OCI-LY1 (cell line): ENCODE data around the gene PFN4.

Experiments used
- H2AFZ ChIP-seq: fragments of 200-600 bp; sonication (generic), shearing (Covaris generic); 2 replicates; pipeline ENCODE4 v1.6.0; 2014; ENCODE audit warnings: antibody characterized with exemption, mild to moderate bottlenecking, low read length
- H3F3A ChIP-seq: fragments of 200-600 bp; sonication (generic), shearing (Covaris generic); 2 replicates; pipeline ENCODE4 v1.6.0; 2014; ENCODE audit warnings: mild to moderate bottlenecking, antibody characterized with exemption, low read length, moderate library complexity; ENCODE audit not compliant: insufficient read depth
- H3K27ac ChIP-seq: fragments of 200-600 bp; sonication (generic); 2 replicates; pipeline ENCODE4 v1.5.1; 2014; ENCODE audit warnings: low read length, mixed run types, mild to moderate bottlenecking, low read depth; ENCODE audit not compliant: poor library complexity, severe bottlenecking
- H3K27me3 ChIP-seq: fragments of 200-600 bp; sonication (generic); 2 replicates; pipeline ENCODE4 v1.6.0; 2014; ENCODE audit warnings: antibody characterized with exemption, mild to moderate bottlenecking, low read length, moderate library complexity; ENCODE audit not compliant: insufficient read depth
- H3K36me3 ChIP-seq: fragments of 200-600 bp; sonication (generic); 2 replicates; pipeline ENCODE4 v1.6.1; 2014; ENCODE audit warnings: mild to moderate bottlenecking, antibody characterized with exemption, low read length, moderate library complexity, mixed read lengths; ENCODE audit not compliant: insufficient read depth
- H3K4me1 ChIP-seq: fragments of 200-600 bp; sonication (generic); 2 replicates; pipeline ENCODE4 v1.5.1; 2014; ENCODE audit warnings: mild to moderate bottlenecking, low read length, moderate library complexity; ENCODE audit not compliant: insufficient read depth, severe bottlenecking
- H3K4me2 ChIP-seq: fragments of 200-600 bp; sonication (generic), shearing (Covaris generic); 2 replicates; pipeline ENCODE4 v1.6.1; 2014; ENCODE audit warnings: low read length
- H3K4me3 ChIP-seq: fragments of 200-600 bp; sonication (generic); 2 replicates; pipeline ENCODE4 v1.5.1; 2014; ENCODE audit warnings: low read length, low read depth, mild to moderate bottlenecking, mixed read lengths; ENCODE audit not compliant: poor library complexity, severe bottlenecking
- H3K79me2 ChIP-seq: fragments of 200-600 bp; shearing (Covaris generic); 2 replicates; pipeline ENCODE4 v1.6.1; 2016; ENCODE audit warnings: mixed run types, low read length, mixed read lengths; ENCODE audit not compliant: insufficient read depth
- H3K9ac ChIP-seq: fragments of 200-600 bp; sonication (generic), shearing (Covaris generic); 2 replicates; pipeline ENCODE4 v1.6.1; 2014; ENCODE audit warnings: mild to moderate bottlenecking, low read length, mixed read lengths
- H3K9me2 ChIP-seq: fragments of 200-600 bp; sonication (generic), shearing (Covaris generic); 2 replicates; pipeline ENCODE4 v1.6.1; 2014; ENCODE audit warnings: low read depth, mild to moderate bottlenecking, low read length, mixed read lengths
- H3K9me3 ChIP-seq: fragments of 200-600 bp; shearing (Covaris generic); 2 replicates; pipeline ENCODE4 v1.6.1; 2014; ENCODE audit warnings: low read length, mixed read lengths
- H4K20me1 ChIP-seq: fragments of 200-600 bp; sonication (generic), shearing (Covaris generic); 2 replicates; pipeline ENCODE4 v1.6.0; 2016; ENCODE audit warnings: mild to moderate bottlenecking, low read length; ENCODE audit not compliant: insufficient read depth
- CTCF ChIP-seq: fragments of 200-600 bp; sonication (generic), shearing (Covaris generic); IDR thresholded peaks from 2 replicates; pipeline ENCODE4 v1.5.1; 2017; ENCODE audit warnings: mild to moderate bottlenecking, antibody characterized with exemption, low read length, moderate library complexity, mixed read lengths
- EZH2 ChIP-seq: fragments of 200-600 bp; sonication (generic), shearing (Covaris generic); IDR thresholded peaks from 2 replicates; pipeline ENCODE4 v1.8.0; 2017; ENCODE audit warnings: borderline replicate concordance, mixed run types, mild to moderate bottlenecking, antibody characterized with exemption, low read length, moderate library complexity, mixed read lengths

Gene PFN4

GRCh38 chr2:24080701-24081100, 42.4 kb downstream of the PFN4 start:
- Histone ChIP-seq H3K27me3 (no peaks in the 10 kb centered on the region), H3K27ac (no peak overlapping the region)
- TF ChIP-seq EZH2 (no peak), CTCF (no peak)

GRCh38 chr2:24077879-24078278, 45.3 kb downstream of the PFN4 start:
- Histone ChIP-seq H3F3A (no peaks in the 10 kb centered on the region), H3K4me1 (peaks cover 21% of the 10 kb centered on the region), H2AFZ (no peak overlapping the region), H3K79me2 (peaks cover 10% of the 10 kb centered on the region), H4K20me1 (no peaks in the 10 kb centered on the region), H3K4me3 (peak overlapping the region; percentile 78), H3K27me3 (no peaks in the 10 kb centered on the region), H3K9me2 (no peaks in the 10 kb centered on the region), H3K27ac (no peak overlapping the region), H3K9me3 (no peaks in the 10 kb centered on the region), H3K36me3 (peaks cover 10% of the 10 kb centered on the region; the same call in 1 of the 2 replicates), H3K4me2 (peak overlapping the region; percentile 69), H3K9ac (peak overlapping the region; percentile 62)
- TF ChIP-seq EZH2 (no peak), CTCF (no peak)

More at GRCh38 chr2:24080701-24081100, 42.4 kb downstream of the PFN4 start:
- peaks cover 2% of the 10 kb centered on the region for H3K79me2 ChIP-seq
- H3K4me3 ChIP-seq: no peak overlapping the region
- H3K9me3 ChIP-seq: no peaks in the 10 kb centered on the region
- H4K20me1 ChIP-seq: no peaks in the 10 kb centered on the region
- peaks cover 27% of the 10 kb centered on the region for H3K4me1 ChIP-seq
- no peaks in the 10 kb centered on the region for H3F3A ChIP-seq
- no peak overlapping the region for H3K4me2 ChIP-seq
- no peaks in the 10 kb centered on the region for H3K9me2 ChIP-seq
- H2AFZ ChIP-seq: no peak overlapping the region
- no peak overlapping the region for H3K9ac ChIP-seq
- no peaks in the 10 kb centered on the region for H3K36me3 ChIP-seq

GRCh38 chr2:24077535-24077877, 45.6 kb downstream of the PFN4 start:
- H2AFZ ChIP-seq: no peak overlapping the region
- H3K9me3 ChIP-seq: no peaks in the 10 kb centered on the region
- peaks cover 10% of the 10 kb centered on the region for H3K79me2 ChIP-seq
- H3K36me3 ChIP-seq: peaks cover 14% of the 10 kb centered on the region; the same call in 1 of the 2 replicates
- no peaks in the 10 kb centered on the region for H3F3A ChIP-seq
- H3K4me2 ChIP-seq: peak overlapping the region; percentile 69
- peaks cover 21% of the 10 kb centered on the region for H3K4me1 ChIP-seq
- H3K9ac ChIP-seq: peak overlapping the region; percentile 62
- H3K27me3 ChIP-seq: no peaks in the 10 kb centered on the region
- TF ChIP-seq EZH2 (no peak), CTCF (no peak)
- no peaks in the 10 kb centered on the region for H4K20me1 ChIP-seq
- no peak overlapping the region for H3K27ac ChIP-seq
- peak overlapping the region; percentile 78 for H3K4me3 ChIP-seq
- H3K9me2 ChIP-seq: no peaks in the 10 kb centered on the region
